ENCODE measurements around the gene TENT4B. TPM values are rescaled to one million over a fixed set of nuclear protein-coding genes. Genes with fewer than 3 reads are reported as not detected.

TENT4B gene
- total RNA-seq, 1 donor from 2014 or later = 8.4 TPM

DNA sequence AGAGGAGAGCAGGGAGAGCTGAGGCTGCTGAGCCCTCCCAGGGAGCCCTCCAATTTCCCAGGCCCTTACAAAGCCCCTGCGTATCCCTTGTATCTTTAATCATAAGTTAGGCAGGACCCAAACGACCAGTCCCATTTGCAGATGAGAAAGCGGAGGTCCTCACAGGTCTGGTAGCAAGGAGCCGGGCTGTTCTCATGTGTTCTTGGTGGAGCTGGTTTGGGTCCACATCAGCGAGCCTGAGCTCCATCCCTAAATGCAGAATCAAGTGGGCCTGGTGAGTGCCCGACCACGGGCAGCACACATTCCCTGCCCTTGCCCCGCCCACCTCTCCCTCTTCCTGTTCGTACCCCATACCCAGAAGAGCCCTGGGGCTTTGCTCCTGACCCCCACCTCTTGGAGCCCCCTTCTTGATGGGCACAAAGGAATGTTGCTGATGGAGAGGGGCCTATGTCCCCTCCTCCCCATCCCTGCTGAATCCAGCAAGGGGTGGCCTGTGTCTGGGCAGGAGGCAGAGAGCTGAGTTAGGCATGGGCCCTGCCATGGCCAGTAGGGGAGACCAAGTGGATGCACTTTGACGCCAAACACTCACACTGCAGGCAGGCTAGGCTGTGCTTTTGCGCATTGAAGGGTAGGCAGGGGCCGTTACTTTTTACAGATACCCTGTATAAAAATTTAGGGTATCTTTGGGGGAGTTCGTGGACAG is 95.0 kb downstream of the TENT4B start:
- no peak overlapping the region for H3K4me3 Mint-ChIP-seq (ENCODE audit: unreplicated experiment)
- DNase-seq (ENCODE audit: low spot score) = peak; percentile 68
- H3K36me3 Mint-ChIP-seq (ENCODE audit: low read depth) = no peaks in the 10 kb centered on the region
- peaks cover 6% of the 10 kb centered on the region for H3K27me3 Mint-ChIP-seq (ENCODE audit: low read depth)
- TF ChIP-seq, protein P1, sequence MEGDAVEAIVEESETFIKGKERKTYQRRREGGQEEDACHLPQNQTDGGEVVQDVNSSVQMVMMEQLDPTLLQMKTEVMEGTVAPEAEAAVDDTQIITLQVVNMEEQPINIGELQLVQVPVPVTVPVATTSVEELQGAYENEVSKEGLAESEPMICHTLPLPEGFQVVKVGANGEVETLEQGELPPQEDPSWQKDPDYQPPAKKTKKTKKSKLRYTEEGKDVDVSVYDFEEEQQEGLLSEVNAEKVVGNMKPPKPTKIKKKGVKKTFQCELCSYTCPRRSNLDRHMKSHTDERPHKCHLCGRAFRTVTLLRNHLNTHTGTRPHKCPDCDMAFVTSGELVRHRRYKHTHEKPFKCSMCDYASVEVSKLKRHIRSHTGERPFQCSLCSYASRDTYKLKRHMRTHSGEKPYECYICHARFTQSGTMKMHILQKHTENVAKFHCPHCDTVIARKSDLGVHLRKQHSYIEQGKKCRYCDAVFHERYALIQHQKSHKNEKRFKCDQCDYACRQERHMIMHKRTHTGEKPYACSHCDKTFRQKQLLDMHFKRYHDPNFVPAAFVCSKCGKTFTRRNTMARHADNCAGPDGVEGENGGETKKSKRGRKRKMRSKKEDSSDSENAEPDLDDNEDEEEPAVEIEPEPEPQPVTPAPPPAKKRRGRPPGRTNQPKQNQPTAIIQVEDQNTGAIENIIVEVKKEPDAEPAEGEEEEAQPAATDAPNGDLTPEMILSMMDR (IDR thresholded peaks at IDR 0.05) = no peak
- peaks cover 25% of the 10 kb centered on the region for H3K4me1 Mint-ChIP-seq (ENCODE audit: low read depth)
- no peaks in the 10 kb centered on the region for H3K9me3 Mint-ChIP-seq (ENCODE audit: low read depth)
- H3K27ac Mint-ChIP-seq (ENCODE audit: unreplicated experiment) = no peak overlapping the region

- no peak overlapping the region for H3K4me3 Mint-ChIP-seq (ENCODE audit: unreplicated experiment)
- H3K9me3 Mint-ChIP-seq (ENCODE audit: low read depth) = no peaks in the 10 kb centered on the region
- peaks cover 27% of the 10 kb centered on the region for H3K4me1 Mint-ChIP-seq (ENCODE audit: low read depth)
- H3K36me3 Mint-ChIP-seq (ENCODE audit: low read depth) = no peaks in the 10 kb centered on the region
- H3K27ac Mint-ChIP-seq (ENCODE audit: unreplicated experiment) = no peak overlapping the region
- TF ChIP-seq, protein P1 (IDR thresholded peaks at IDR 0.05) = no peak
- H3K27me3 Mint-ChIP-seq (ENCODE audit: low read depth) = peaks cover 9% of the 10 kb centered on the region
- no peak for DNase-seq (ENCODE audit: low spot score)
Observed at GRCh38 chr16:50248845-50249244, 95.7 kb downstream of the TENT4B start.

DNA sequence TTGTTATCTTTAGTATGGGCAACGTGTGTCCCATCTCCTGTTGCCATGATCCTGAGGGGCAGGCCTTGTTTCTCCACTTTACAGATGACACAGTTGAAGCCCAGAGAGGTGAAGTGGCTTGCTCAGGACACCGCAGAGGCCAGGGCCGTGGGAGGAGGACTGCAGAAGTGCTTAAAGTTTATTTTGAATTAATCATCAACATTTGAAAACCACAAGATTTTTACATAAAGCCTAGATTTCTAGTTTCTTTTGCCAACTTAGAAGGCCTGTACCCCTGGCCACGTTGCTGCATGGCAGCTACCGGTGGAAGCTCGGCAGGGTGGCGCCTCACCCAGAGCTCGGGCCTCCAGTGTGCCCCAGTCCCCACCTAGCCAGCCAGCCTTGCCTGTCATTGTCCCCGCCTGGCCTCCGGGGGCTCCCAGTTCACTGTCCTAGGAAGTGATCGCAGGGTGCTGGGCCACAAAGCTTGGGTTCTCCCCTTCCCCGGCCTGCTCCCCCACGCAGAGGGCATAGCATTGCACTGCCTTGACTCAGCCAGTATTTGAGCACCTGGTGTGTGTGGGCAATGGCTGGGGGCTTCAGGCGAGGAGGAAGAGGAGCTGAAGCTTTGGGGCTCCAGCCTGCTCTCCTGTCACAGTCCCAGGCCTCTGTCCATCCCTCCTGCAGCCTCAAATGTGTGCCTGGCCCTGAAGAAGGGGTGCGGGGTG is 98.4 kb downstream of the TENT4B start:
- H3K36me3 Mint-ChIP-seq (ENCODE audit: low read depth) = no peaks in the 10 kb centered on the region
- DNase-seq (ENCODE audit: low spot score) = peak; percentile 92
- peaks cover 15% of the 10 kb centered on the region for H3K27me3 Mint-ChIP-seq (ENCODE audit: low read depth)
- H3K4me3 Mint-ChIP-seq (ENCODE audit: unreplicated experiment) = no peak overlapping the region
- peaks cover 24% of the 10 kb centered on the region for H3K4me1 Mint-ChIP-seq (ENCODE audit: low read depth)
- peak overlapping the region; percentile 93 for H3K27ac Mint-ChIP-seq (ENCODE audit: unreplicated experiment)
- H3K9me3 Mint-ChIP-seq (ENCODE audit: low read depth) = peaks cover 3% of the 10 kb centered on the region
- TF ChIP-seq, protein P1 (IDR thresholded peaks at IDR 0.05) = peak; percentile 9

DNA sequence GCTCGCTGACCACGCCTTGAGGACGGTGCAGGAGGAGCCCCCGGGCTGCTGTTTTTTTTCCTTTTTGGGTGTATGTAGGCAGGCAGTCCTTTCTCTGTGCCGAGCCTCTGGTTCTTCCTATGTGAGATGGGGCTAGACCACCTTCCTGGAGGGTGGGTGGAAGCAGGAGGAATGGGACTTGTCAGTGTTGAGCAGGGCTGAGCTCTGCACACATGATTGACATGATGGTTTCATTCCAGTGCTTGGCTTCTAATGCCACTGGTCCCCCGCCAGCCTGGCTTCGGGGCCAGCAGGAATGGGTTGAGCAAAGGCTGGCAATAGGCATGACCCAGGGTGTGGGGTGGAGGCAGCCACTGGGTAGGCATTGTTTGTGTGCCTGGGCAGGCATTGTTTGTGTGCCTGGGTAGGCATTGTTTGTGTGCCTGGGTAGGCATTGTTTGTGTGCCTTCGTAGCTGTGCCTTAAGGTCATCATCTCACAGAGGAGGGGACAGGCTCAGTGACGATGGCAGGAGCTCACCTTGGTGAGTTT is 99.0 kb downstream of the TENT4B start:
- Mint-ChIP-seq H3K36me3 (ENCODE audit: low read depth) (no peaks in the 10 kb centered on the region), H3K4me1 (ENCODE audit: low read depth) (peaks cover 24% of the 10 kb centered on the region), H3K27me3 (ENCODE audit: low read depth) (peaks cover 11% of the 10 kb centered on the region), H3K9me3 (ENCODE audit: low read depth) (peaks cover 3% of the 10 kb centered on the region), H3K27ac (ENCODE audit: unreplicated experiment) (no peak overlapping the region), H3K4me3 (ENCODE audit: unreplicated experiment) (no peak overlapping the region)
- peak; percentile 62 for DNase-seq (ENCODE audit: low spot score)
- TF ChIP-seq, protein P1 (IDR thresholded peaks at IDR 0.05) = no peak

DNA sequence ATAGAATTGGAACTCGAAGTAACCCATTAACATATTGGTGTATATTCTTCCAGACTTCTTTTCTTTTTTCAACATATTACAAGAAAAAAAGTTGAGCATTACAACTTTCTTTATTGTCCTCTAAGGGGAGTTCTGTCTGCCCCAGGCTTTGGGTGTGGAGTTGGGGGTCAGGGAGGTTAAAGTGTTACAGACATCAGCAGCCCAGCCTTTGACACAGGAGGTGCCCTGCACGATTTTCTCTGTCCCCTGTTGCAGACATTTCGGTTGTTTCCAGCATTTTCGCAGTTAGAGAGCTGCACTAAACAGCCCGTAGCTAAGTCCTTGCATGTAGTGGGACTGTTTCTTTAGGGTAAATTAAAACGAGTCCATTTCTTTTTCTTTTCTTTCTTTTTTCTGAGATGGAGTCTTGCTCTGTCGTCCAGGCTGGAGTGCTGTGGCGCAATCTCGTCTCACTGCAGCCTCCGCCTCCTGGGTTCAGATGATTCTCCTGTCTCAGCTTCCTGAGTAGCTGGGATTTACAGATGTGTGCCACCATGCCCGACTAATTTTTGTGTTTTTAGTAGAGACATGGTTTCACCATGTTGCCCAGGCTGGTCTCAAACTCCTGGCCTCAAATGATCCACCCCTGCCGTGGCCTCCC is 99.9 kb downstream of the TENT4B start:
- TF ChIP-seq, protein P1 (IDR thresholded peaks at IDR 0.05) = no peak
- Mint-ChIP-seq H3K36me3 (ENCODE audit: low read depth) (no peaks in the 10 kb centered on the region), H3K9me3 (ENCODE audit: low read depth) (peaks cover 3% of the 10 kb centered on the region), H3K27me3 (ENCODE audit: low read depth) (peaks cover 9% of the 10 kb centered on the region), H3K27ac (ENCODE audit: unreplicated experiment) (no peak overlapping the region), H3K4me1 (ENCODE audit: low read depth) (peaks cover 24% of the 10 kb centered on the region), H3K4me3 (ENCODE audit: unreplicated experiment) (no peak overlapping the region)
- no peak for DNase-seq (ENCODE audit: low spot score)

Data from chondrocyte (in vitro differentiated cells).